CD4-positive, alpha-beta T cell treated with Interleukin-12 subunit alpha and Interleukin-12 subunit beta, for 1 hour (primary cell): ENCODE measurements around the gene MTA2.
"Not testable (repeated sequence)": the region's sequence is repeated elsewhere in the genome, so short reads cannot be mapped to it uniquely, and the experiment has no call there.

Source experiments
- DNase-seq: peaks from one replicate; pipeline ENCODE4 v3.0.0-alpha.2; 2020

The MTA2 gene

DNA sequence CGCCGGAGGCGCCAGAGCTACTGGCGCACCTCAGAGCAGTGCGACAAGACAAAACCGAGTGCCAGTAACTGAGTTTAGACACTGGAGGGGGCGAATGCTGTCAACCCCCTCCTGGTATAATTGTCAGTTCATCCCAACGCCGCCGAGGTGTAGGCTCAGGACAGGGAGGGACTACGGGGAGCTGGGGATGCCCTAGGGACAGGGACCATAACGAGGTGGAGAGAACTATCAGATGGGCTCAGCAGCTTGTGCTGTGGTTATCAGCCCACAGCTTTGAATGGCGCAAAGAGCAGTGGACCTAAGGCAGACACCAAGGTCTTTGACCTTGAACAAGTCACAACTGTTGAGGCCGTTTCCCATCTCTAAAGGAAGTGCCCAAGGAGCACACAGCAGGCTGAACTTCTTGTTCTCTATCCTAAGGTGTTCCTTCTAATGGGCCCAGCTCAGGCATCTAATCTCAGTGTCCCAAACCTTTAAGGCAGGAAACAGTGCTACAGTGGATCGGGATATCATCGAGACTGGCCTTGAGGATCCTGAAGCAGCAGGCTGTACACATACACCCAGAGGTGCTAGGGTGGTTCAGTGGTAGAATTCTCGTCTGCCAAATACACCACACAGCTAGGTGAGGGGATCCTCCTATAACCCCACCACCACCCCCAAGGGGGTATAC lies 9.4 kb downstream of the MTA2 start:
- DNase-seq: no peak

DNA sequence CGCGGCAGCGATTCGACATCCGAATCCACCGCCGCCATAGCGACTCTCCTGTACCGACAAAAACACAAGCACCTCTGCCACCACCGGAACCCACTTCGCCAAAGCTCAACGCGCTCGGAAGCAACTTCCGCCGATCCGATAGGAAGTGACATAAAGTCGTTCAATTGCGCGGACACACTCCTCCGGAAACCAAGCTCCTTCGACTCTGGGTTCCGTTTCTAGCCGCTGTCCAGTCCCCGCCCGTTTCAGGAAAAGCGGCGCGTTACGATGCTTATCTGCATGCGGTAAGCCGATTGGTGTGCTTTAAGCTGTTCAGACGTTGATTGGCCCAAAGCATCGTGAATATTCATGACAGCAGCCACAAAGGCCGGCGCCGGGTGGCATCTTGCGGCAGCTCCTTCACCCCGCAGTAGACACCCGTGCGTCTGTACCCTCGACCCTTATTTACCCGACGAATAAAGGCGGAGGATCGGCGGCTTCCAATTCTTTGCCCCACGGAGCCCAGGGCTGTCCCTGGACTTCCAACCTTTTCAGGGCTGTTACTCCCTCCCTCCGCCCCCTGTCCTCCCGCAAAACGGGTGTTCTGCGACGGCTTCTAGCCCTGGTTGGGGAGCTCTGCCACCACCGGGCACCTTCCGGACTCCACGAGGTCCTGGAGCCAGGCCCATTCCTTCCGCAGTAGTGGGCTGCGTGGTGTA lies 10.1 kb downstream of the MTA2 start, which contains the start of gene TUT1:
Gene TUT1, minus strand, starts transcription at position 76 of the 698 bp plus-strand sequence. Its CDS starts 38 bp downstream, at position 38.
- peak; percentile 99 for DNase-seq

GRCh38 chr11:62588966-62589637 lies 12.6 kb downstream of the MTA2 start:
- peak; percentile 26 for DNase-seq

- DNase-seq: not testable (repeated sequence)
These were observed 16.3 kb downstream of the MTA2 start for GRCh38 chr11:62585356-62585755.

GRCh38 chr11:62581735-62582134 lies 19.9 kb downstream of the MTA2 start:
- DNase-seq: not testable (repeated sequence)

DNA sequence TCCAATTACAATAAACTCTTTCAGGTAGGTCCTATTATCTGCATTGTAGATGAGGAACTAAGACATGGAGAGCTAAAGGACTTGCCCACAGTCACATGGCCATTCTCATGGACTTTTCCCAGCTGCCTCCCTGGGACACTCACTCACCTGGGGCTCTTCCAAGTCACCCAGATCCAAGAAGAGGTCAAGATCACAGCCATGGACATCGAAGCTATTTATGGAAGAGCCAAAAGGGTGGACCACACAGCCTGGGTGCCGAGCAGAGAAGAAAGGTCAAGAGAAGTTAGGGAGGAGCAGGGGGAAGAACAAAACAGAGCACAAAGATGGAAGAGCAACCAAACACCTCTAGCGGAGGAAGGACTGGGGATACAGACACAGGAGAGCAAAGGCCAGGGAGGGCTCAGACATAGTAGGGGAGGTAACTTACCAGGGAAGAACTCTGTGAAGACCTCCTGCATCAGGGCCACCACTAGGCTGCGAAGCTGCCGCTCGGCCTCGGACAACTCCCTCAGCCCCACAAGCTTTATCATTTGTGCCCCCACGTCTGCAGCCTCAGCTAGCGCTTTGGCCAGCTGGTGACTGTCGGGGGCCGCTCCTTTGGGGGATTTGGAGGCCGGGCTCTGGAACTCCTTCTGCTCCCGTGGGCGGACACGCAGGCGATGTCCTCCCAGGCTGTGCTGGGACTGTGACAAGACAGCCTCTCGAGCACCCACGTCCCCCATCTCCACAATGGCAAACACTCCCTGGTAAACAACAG lies 20.5 kb downstream of the MTA2 start:
- no peak for DNase-seq

DNA sequence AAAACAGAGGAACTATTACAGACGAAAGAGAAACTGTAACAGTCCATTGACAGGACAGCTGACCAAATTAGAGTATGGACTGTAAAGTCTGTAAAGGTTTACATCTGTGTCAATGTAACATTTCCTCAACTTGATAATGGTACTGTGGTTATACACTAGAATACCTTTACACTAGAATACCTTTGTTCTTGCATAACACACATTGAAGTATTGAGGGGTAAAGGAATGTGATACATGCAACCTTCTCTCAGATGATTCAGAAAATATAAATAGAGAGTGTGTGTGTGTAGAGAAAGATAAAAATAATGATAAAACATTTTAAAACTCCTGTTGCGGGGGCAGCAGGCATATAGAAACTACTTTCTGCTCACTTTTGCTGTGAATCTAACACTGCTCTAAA lies 22.4 kb downstream of the MTA2 start:
- no peak for DNase-seq

GRCh38 chr11:62578541-62578940 lies 23.1 kb downstream of the MTA2 start:
- DNase-seq: no peak

DNA sequence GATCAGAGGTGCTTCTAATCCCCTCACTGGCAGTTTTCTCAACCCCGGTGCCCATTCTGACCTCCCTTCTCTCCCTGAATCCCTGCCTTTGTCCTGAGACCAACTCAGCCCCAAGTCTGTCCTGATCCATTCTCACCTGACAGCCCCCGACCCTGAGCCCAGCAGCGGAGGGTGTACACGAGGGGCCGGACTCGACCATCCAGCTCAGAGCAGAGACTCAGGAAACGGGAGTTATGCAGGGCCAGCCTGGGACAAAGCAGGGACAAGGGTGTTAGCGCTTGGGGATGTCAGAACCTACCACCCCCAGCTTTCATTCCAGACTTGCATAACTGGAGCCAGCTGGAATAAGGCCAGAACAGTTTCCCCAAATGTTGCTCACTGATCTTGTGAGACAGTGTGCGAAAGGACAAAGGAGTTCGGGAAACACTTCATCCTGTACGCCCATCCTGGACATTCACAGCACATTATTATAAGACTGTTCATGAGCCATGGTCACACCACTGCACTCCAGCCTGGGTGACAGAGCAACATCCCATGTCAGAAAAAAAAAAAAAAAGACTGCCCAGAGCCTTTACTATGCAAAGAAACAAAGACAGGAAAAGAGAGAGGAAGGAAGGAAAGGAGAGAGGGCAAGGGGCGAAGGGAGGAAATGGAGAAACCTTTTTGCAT lies 24.5 kb downstream of the MTA2 start:
- no peak for DNase-seq

- DNase-seq: no peak
These were observed 25.8 kb downstream of the MTA2 start for GRCh38 chr11:62575837-62576236.

DNA sequence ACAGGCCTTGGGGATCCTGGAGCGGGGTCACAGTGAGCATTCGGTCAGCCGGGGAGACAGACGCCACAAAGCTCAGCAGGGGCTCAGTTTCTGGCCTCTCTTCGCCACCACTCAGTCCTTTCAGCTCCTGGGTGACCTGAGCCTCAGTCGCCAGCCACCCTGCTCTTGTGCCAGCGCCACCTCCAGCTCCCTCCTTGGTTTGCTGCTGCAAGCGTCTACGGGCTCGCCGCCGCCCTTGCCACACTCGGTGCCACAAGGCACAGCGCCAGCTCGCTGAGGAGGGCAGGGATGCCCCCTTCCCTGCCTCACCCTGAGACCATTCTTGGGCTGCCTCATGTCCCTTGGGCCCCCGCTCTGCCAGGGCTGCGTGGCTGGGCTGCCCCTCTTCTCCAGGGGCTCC lies 26.5 kb downstream of the MTA2 start:
- DNase-seq: no peak

DNA sequence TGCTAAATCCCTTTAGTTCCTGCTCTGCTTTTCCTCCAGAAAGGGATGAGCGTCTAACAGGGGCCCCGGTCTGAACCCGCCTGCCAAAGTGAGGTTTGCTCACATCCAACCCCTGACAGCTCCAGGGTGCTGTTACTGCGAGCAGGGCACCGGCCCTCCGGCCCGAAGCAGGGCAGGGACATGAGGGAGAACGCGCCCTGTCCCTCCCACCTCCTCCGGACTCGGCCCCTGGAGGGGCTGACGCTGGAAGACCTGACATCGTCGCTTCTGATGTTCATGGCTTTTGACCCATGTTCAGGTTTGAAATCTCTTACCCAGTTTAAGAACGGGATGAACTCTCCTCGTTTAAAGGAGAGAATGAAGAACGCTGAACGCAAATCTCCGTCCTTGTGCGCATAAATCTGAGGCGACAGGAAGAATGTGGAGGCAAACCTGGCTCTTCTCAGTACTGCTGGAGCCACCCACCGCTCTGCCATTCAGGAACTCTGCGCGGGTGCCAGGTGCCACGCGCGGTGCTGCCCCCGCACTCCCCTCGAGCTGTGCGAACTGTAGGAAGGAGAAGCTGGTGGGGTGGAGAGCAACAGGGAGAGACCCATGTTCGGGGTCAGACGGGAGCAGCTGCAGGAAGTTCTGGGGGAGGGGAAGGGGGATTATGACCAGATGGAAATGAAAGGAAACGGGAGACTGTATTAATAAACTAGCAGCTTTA lies 27.1 kb downstream of the MTA2 start:
- DNase-seq: no peak

DNA sequence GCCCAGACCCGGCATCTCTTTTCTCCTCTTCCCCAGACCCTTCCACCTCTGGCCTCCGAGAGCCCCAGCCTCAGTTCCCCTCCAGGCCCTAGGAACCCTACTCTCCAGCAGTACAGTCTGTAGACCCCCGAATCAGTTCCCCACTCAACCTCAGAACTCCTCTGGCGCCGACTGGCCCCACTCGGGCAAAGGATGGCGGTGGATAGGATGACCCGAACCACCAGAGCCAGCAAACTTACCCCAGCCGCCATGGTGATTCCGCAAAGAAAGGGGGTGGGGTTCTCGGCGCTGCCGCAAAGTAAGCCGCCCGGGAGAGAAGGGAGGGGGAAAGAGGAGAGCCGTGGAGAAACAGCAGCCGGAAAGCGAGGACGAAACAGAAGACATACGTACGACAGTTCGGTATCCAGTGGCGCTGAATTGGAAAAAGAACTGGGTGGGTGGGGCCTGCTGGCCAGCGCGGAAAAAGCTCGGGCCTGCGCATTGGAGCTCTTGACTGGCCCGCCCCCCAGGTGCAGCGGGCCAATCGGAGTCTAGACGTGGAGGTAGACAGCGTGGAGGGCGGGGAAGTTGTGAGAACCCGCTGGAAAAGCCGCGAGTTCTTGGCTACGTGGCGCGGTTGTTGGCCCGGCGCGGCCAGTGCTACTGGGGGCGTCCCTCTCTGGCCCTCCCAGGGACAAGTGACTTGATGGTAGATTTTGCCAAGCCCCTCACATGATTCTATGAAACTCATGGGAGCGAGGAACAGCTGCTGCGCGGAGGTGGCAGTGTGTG lies 27.9 kb downstream of the MTA2 start, which contains the start of gene EEF1G:
Gene EEF1G, minus strand, starts transcription at position 300 of the 771 bp plus-strand sequence. Its CDS starts 49 bp downstream, at position 251.
- DNase-seq: peak; percentile 99

GRCh38 chr11:62573006-62573591 lies 28.6 kb downstream of the MTA2 start:
- peak; percentile 38 for DNase-seq

DNA sequence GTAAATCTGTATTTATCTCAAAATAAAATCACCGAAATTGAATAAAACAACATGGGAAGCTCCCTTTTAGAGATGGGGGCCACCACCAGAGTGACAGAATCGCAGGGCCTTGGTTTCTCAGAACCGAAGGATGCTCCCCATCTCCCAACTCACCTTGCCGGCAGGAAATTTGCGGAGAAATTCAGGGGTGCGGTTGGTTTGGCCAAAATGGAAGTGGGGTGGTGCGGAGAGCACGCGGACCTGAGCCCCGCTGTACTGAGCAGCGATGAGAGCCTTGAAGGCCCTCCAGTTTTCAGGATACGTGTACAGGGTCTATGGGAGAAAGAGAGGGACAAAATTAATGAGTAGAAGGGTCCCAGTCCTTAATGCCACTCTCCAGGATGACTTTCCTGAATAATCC lies 29.2 kb downstream of the MTA2 start:
- no peak for DNase-seq

DNA sequence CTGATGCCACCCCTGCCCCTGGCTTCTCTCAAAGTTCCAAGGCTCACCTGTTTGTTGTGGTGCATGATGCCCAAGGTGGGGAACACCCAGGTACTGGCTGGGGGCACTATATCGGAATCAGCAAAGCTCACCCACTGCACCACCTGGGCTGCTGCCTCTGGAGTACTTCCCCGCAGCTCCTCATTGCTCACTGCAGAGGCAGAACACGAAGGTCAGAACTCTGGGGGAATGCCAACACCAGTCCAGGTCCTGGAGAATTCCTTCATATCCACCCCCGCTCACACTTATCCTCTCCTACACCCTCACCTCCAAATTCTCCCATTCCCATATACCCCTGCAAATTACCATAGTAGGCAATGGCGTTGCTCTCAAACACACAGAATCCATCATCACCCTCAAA lies 30.2 kb downstream of the MTA2 start:
- not testable (repeated sequence) for DNase-seq

- not testable (repeated sequence) for DNase-seq
These were observed 30.8 kb downstream of the MTA2 start for GRCh38 chr11:62570903-62571302.

GRCh38 chr11:62569611-62570010 lies 32.1 kb downstream of the MTA2 start:
- no peak for DNase-seq

GRCh38 chr11:62567018-62567633 lies 34.5 kb downstream of the MTA2 start:
- DNase-seq: no peak

DNA sequence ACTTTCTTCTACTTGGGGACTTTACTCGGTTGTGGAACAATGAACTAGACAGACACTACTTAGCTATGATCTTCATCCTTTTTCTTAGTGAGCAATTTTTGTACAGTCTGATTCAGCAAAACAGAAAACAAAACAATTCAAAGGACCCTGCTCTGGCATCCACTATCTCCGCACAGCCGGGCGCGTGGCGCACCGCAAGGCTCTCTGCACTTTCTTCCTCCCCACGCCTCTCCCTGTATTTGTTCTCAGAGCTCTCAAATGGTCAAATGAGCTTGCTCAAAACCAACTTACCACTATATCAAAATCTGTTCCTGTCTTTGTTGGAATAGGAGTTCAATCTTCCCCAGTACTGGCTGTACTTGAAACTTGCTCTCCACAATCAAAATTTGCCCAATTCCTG lies 35.4 kb downstream of the MTA2 start:
- no peak for DNase-seq
